Testis (tissue), 2 donors: ENCODE results near the gene CALHM3.

Experiments used
- CTCF ChIP-seq, 3 experiments: fragments of 450-650 bp in 2 of 3; fragments of 200-600 bp in 1 of 3; sonication (generic) in 1 of 3; IDR thresholded peaks; one replicate each; pipeline ENCODE4 v1.5.1; 2016 to 2019; ENCODE audit warnings: antibody characterized with exemption in 3 of 3, mild to moderate bottlenecking in 2 of 3, moderate library complexity in 1 of 3
- POLR2A ChIP-seq: fragments of 450-650 bp; IDR thresholded peaks from one replicate; pipeline ENCODE4 v1.6.1; 2017; ENCODE audit warnings: antibody characterized with exemption, mild to moderate bottlenecking, moderate library complexity

GRCh38 chr10:103523683-103524082 is 44.6 kb upstream of the CALHM3 start:
- TF ChIP-seq CTCF (IDR thresholded peaks at IDR 0.05) (no peak), POLR2A (no peak)
